NOMO-1 (cell line): Measurements from ENCODE around the gene MESP2.

Source experiments
- DNase-seq, 2 experiments: peaks; one replicate each; lab custom pipeline; 2025; ENCODE audit not compliant: unreplicated experiment in 2 of 2; lab: John Stamatoyannopoulos, UW

Gene MESP2

GRCh38 chr15:89814112-89814742 lies 38.1 kb downstream of the MESP2 start:
- DNase-seq = peak; percentile 18 to 31

- DNase-seq = no peak
These were observed 39.6 kb downstream of the MESP2 start for GRCh38 chr15:89815769-89816168.

GRCh38 chr15:89817701-89818280 lies 41.7 kb downstream of the MESP2 start:
- no peak for DNase-seq

GRCh38 chr15:89818287-89818686 lies 42.2 kb downstream of the MESP2 start:
- DNase-seq = no peak

- DNase-seq = peak; percentile 37 to 53
These were observed 44.8 kb downstream of the MESP2 start for GRCh38 chr15:89820666-89821611.

- DNase-seq = no peak
These were observed 45.9 kb downstream of the MESP2 start for GRCh38 chr15:89822026-89822425.

- DNase-seq = no peak
These were observed 46.4 kb downstream of the MESP2 start for GRCh38 chr15:89822611-89822950.

GRCh38 chr15:89822951-89823711 lies 47.0 kb downstream of the MESP2 start:
- DNase-seq = no peak

- DNase-seq = no peak
These were observed 47.9 kb downstream of the MESP2 start for GRCh38 chr15:89823836-89824606.

GRCh38 chr15:89824607-89824867 lies 48.4 kb downstream of the MESP2 start:
- DNase-seq = no peak

- DNase-seq = peak; percentile 92 to 97
These were observed 49.3 kb downstream of the MESP2 start for GRCh38 chr15:89825271-89825940.

GRCh38 chr15:89826671-89827655 lies 50.8 kb downstream of the MESP2 start:
- no peak for DNase-seq

GRCh38 chr15:89827829-89828228 lies 51.7 kb downstream of the MESP2 start:
- no peak for DNase-seq
